ENCODE results near the gene AKT3. TPM values are rescaled to one million over a fixed set of nuclear protein-coding genes. Genes with fewer than 3 reads are reported as not detected.
"Not testable (repeated sequence)": the region's sequence is repeated elsewhere in the genome, so short reads cannot be mapped to it uniquely, and the experiment has no call there.

The AKT3 gene
- total and polyA plus RNA-seq, 2 of the 8 experiments (the other 6 are each of a cell fraction or from before 2014, with no cell fraction given) = 6.0 to 36.4 TPM

- TF ChIP-seq E2F6 (IDR thresholded peaks at IDR 0.05) = no peak
- TF ChIP-seq RFX5 (IDR thresholded peaks at IDR 0.05; ENCODE audit: borderline replicate concordance, low read depth, low read length) = no peak
- TF ChIP-seq TBP (IDR thresholded peaks at IDR 0.05; ENCODE audit: low read depth, low read length) = no peak
Observed at GRCh38 chr1:243657793-243658192, 192.2 kb downstream of the AKT3 start (continued).

GRCh38 chr1:243649530-243649929 is 200.5 kb downstream of the AKT3 start:
- H2BK5ac ChIP-seq (ENCODE audit: low read depth, low read length); H2BK120ac ChIP-seq (replicated peaks; ENCODE audit: low read depth, low read length); H3K23ac ChIP-seq (ENCODE audit: insufficient read length); DNase-seq (ENCODE audit: low read depth in 1 of 2, low spot score in 2 of 2); H3K9me3 ChIP-seq (ENCODE audit: insufficient read depth in 2 of 2, low read depth in 1 of 2, low read length in 1 of 2); H3K36me3 ChIP-seq (ENCODE audit: control insufficient read depth in 2 of 4, insufficient read depth in 4 of 4, low read length in 3 of 4); H2BK12ac ChIP-seq (ENCODE audit: low read depth, low read length); H2AK5ac ChIP-seq (ENCODE audit: low read depth, low read length); H3K4me1 ChIP-seq (replicated peaks in 1 of 4; ENCODE audit: control insufficient read depth in 3 of 4, insufficient read depth in 4 of 4, low read length in 3 of 4); H3K27ac ChIP-seq (ENCODE audit: low read depth, low read length); H3K79me1 ChIP-seq (ENCODE audit: low read depth, low read length); H3K18ac ChIP-seq (ENCODE audit: extremely low read depth, low read length); H3K9ac ChIP-seq (replicated peaks in 1 of 4; ENCODE audit: extremely low read depth in 1 of 4, low read depth in 3 of 4, low read length in 3 of 4); H3K79me2 ChIP-seq (ENCODE audit: control insufficient read depth in 1 of 2, insufficient read depth in 2 of 2, low read length in 2 of 2); H4K5ac ChIP-seq (ENCODE audit: insufficient read length, low read depth, low read length); H2AFZ ChIP-seq (ENCODE audit: low read length); H3K23me2 ChIP-seq (ENCODE audit: low read depth, low read length); H4K20me1 ChIP-seq (replicated peaks in 1 of 2; ENCODE audit: control insufficient read depth in 1 of 2, insufficient read depth in 2 of 2, low read length in 2 of 2); H4K8ac ChIP-seq (ENCODE audit: extremely low read depth, insufficient read depth, low read length); H3K4me2 ChIP-seq (ENCODE audit: insufficient read depth in 1 of 2, low read depth in 2 of 2, low read length in 2 of 2); H3K4ac ChIP-seq (replicated peaks; ENCODE audit: insufficient read length, low read depth, low read length); H3K56ac ChIP-seq (replicated peaks; ENCODE audit: insufficient read length, low read depth, low read length); POLR2A ChIA-PET (ENCODE audit: partially characterized antibody); CTCF ChIA-PET (ENCODE audit: partially characterized antibody); H3K14ac ChIP-seq (ENCODE audit: insufficient read length); FAIRE-seq; H2BK15ac ChIP-seq (ENCODE audit: low read length); H2BK20ac ChIP-seq (ENCODE audit: low read length); H4K91ac ChIP-seq (replicated peaks; ENCODE audit: insufficient read length, low read length); H3K27me3 ChIP-seq (replicated peaks in 1 of 4; ENCODE audit: control insufficient read depth in 3 of 4, extremely low read depth in 1 of 4, insufficient read depth in 3 of 4, low read length in 3 of 4); H3K4me3 ChIP-seq (ENCODE audit: extremely low read depth in 1 of 4, insufficient read depth in 2 of 4, low read depth in 3 of 4, low read length in 4 of 4): not testable (repeated sequence)
- 88% methylated on average over 3 of the region's 3 CpGs; no CpG with 5 or more reads in 1 of the 2 experiments for WGBS, 2 experiments (ENCODE audit: extremely low coverage in 1 of 2, insufficient coverage in 1 of 2, insufficient read length in 1 of 2, insufficient replicate concordance in 2 of 2, low coverage in 1 of 2, low lambda C conversion rate in 2 of 2, missing lambda C conversion rate in 1 of 2)

All from H1 (cell line).